GM23338 (cell line): ENCODE data around the gene VGLL4. TPM values are rescaled to one million over a fixed set of nuclear protein-coding genes. Genes with fewer than 3 reads are reported as not detected.

Experiments used
- ATAC-seq: fragments of 200-7000 bp; cut with Tn5 transposase; 3 replicates; pipeline ENCODE4 v1.9.1; 2020
- DNase-seq: peaks from one replicate; pipeline ENCODE4 v3.0.0-alpha.2; 2015; ENCODE audit warnings: low spot score
- H2AFZ ChIP-seq: fragments of 200-600 bp; sonication (generic); 2 replicates; pipeline ENCODE4 v1.8.0; 2016; ENCODE audit warnings: antibody characterized with exemption, mild to moderate bottlenecking, moderate library complexity
- H3F3A ChIP-seq: fragments of 200-600 bp; sonication (generic); replicated peaks from 2 replicates; pipeline ENCODE4 v1.8.0; 2017; ENCODE audit warnings: antibody characterized with exemption, mixed run types, low read depth
- H3K27ac ChIP-seq: fragments of 200-600 bp; sonication (generic); 2 replicates; pipeline ENCODE4 v1.6.1; 2016; ENCODE audit warnings: low read depth
- H3K27me3 ChIP-seq: fragments of 200-600 bp; sonication (generic); 2 replicates; pipeline ENCODE4 v1.8.0; 2016; ENCODE audit warnings: mild to moderate bottlenecking, mixed run types, moderate library complexity; ENCODE audit not compliant: insufficient read depth
- H3K36me3 ChIP-seq: fragments of 200-600 bp; sonication (generic); 2 replicates; pipeline ENCODE4 v1.8.0; 2016; ENCODE audit warnings: mild to moderate bottlenecking; ENCODE audit not compliant: insufficient read depth
- H3K4me1 ChIP-seq: fragments of 200-600 bp; sonication (generic); 2 replicates; pipeline ENCODE4 v1.8.0; 2016; ENCODE audit warnings: mild to moderate bottlenecking, moderate library complexity; ENCODE audit not compliant: insufficient read depth
- H3K4me2 ChIP-seq: fragments of 200-600 bp; sonication (generic); 2 replicates; pipeline ENCODE4 v1.7.1; 2017; ENCODE audit warnings: mixed run types
- H3K4me3 ChIP-seq: fragments of 200-600 bp; sonication (generic); 2 replicates; pipeline ENCODE4 v1.6.1; 2016; ENCODE audit warnings: mixed run types
- H3K79me2 ChIP-seq: fragments of 200-600 bp; sonication (generic); replicated peaks from 2 replicates; pipeline ENCODE4 v1.8.0; 2017; ENCODE audit warnings: mild to moderate bottlenecking; ENCODE audit not compliant: insufficient read depth
- H3K9me2 ChIP-seq: fragments of 200-600 bp; sonication (generic); 2 replicates; pipeline ENCODE4 v1.8.0; 2017; ENCODE audit not compliant: insufficient read depth
- H4K20me1 ChIP-seq: fragments of 200-600 bp; sonication (generic); replicated peaks from 2 replicates; pipeline ENCODE4 v1.8.0; 2017; ENCODE audit warnings: mild to moderate bottlenecking; ENCODE audit not compliant: insufficient read depth
- H3K27ac Mint-ChIP-seq: 2 replicates; pipeline ENCODE4 v1.8.0; 2020; ENCODE audit warnings: inconsistent platforms, mild to moderate bottlenecking, moderate library complexity, mixed read lengths
- H3K27me3 Mint-ChIP-seq: 3 replicates; pipeline ENCODE4 v1.8.0; 2022; ENCODE audit warnings: low read depth, mild to moderate bottlenecking, moderate library complexity, mixed read lengths, inconsistent platforms; ENCODE audit not compliant: insufficient read depth, poor library complexity
- H3K36me3 Mint-ChIP-seq: 3 replicates; pipeline ENCODE4 v1.8.0; 2021; ENCODE audit warnings: low read depth, mild to moderate bottlenecking, inconsistent platforms, moderate library complexity, mixed read lengths
- H3K4me1 Mint-ChIP-seq: 3 replicates; pipeline ENCODE4 v1.8.0; 2020; ENCODE audit warnings: mild to moderate bottlenecking, inconsistent platforms, mixed read lengths
- H3K4me3 Mint-ChIP-seq: 3 replicates; pipeline ENCODE4 v1.8.0; 2021; ENCODE audit warnings: moderate library complexity, mild to moderate bottlenecking, inconsistent platforms, mixed read lengths
- H3K9me3 Mint-ChIP-seq: 3 replicates; pipeline ENCODE4 v1.8.0; 2020; ENCODE audit warnings: moderate library complexity, mild to moderate bottlenecking, inconsistent platforms, mixed read lengths
- CREB1 ChIP-seq: fragments of 250-450 bp; sonication (Bioruptor Pico); IDR thresholded peaks from 2 replicates; pipeline ENCODE4 v1.5.0; 2020; ENCODE audit warnings: low read depth, mild to moderate bottlenecking, moderate library complexity
- JUNB ChIP-seq: IDR thresholded peaks from one replicate; pipeline ENCODE4 v1.6.1; 2016; ENCODE audit warnings: antibody characterized with exemption; ENCODE audit not compliant: unreplicated experiment
- NANOG ChIP-seq: IDR thresholded peaks from 2 replicates; pipeline ENCODE4 v1.6.1; 2016; ENCODE audit warnings: antibody characterized with exemption, borderline replicate concordance
- POLR2AphosphoS5 ChIP-seq: IDR thresholded peaks from 2 replicates; pipeline ENCODE4 v1.6.1; 2016; ENCODE audit warnings: antibody characterized with exemption, low read depth
- STAT1 ChIP-seq: IDR thresholded peaks from one replicate; pipeline ENCODE4 v1.6.1; 2016; ENCODE audit warnings: antibody characterized with exemption; ENCODE audit not compliant: unreplicated experiment
- ZNF114 ChIP-seq: fragments of 250-450 bp; sonication (Bioruptor Pico); IDR thresholded peaks from 2 replicates; pipeline ENCODE4 v1.5.0; 2020; ENCODE audit warnings: mild to moderate bottlenecking, moderate library complexity
- ZNF331 ChIP-seq: fragments of 250-450 bp; sonication (Bioruptor Pico); IDR thresholded peaks from 2 replicates; pipeline ENCODE4 v1.5.0; 2020; ENCODE audit warnings: low read depth, mild to moderate bottlenecking, moderate library complexity
- ZNF462 ChIP-seq: fragments of 250-450 bp; sonication (Bioruptor Pico); IDR thresholded peaks from 2 replicates; pipeline ENCODE4 v1.5.0; 2020; ENCODE audit warnings: mild to moderate bottlenecking, moderate library complexity
- polyA plus RNA-seq: library from polyadenylated mRNA; unstranded; fragments of >200 nt; fragmentation: Nextera tagmentation; extraction: Ambion mirVana; gene quantifications from 2 replicates; pipeline ENCODE4 v1.2.1, GENCODE V29; 2016
- total RNA-seq: library from RNA; depleted of rRNA; stranded (reverse); fragments of >200 nt; shearing (Covaris generic); gene quantifications from 2 replicates; pipeline ENCODE4 v1.2.3, GENCODE V29; 2014
- TF ChIP-seq, protein P1 (sequence below), 2 experiments: fragments of 200-600 bp in 1 of 2; sonication (generic) in 1 of 2; conservative IDR thresholded peaks; 2 replicates each; pipeline versions ENCODE4 v1.5.1 to v1.6.1; 2016 to 2017; ENCODE audit warnings: antibody characterized with exemption in 2 of 2, low read depth in 2 of 2, mild to moderate bottlenecking in 2 of 2, moderate library complexity in 1 of 2

The VGLL4 gene
- total and polyA plus RNA-seq, 2 experiments from 2014 or later, result 20.8 to 45.9 TPM

- no peak overlapping the region for H2AFZ ChIP-seq
- H3K27ac Mint-ChIP-seq, result peak overlapping the region; percentile 49; the same call in 1 of the 2 replicates
- ATAC-seq (peak; percentile 39), DNase-seq (no peak)
- H3K9me3 Mint-ChIP-seq, result no peaks in the 10 kb centered on the region
- H3F3A ChIP-seq, result no peaks in the 10 kb centered on the region
- H3K4me2 ChIP-seq, result no peak overlapping the region
- peaks cover 55% of the 10 kb centered on the region for H3K79me2 ChIP-seq
- H3K27me3 ChIP-seq, result no peaks in the 10 kb centered on the region
- no peak overlapping the region for H3K4me3 ChIP-seq
- H3K4me1 ChIP-seq, result peaks cover 5% of the 10 kb centered on the region
- peaks cover 20% of the 10 kb centered on the region; the same call in 1 of the 2 replicates for H4K20me1 ChIP-seq
- peaks cover 8% of the 10 kb centered on the region for H3K27me3 Mint-ChIP-seq
- no peak overlapping the region for H3K4me3 Mint-ChIP-seq
- no peak overlapping the region for H3K27ac ChIP-seq
- peaks cover 11% of the 10 kb centered on the region for H3K4me1 Mint-ChIP-seq
- no peaks in the 10 kb centered on the region for H3K36me3 ChIP-seq
- peaks cover 11% of the 10 kb centered on the region; the same call in 2 of the 3 replicates for H3K36me3 Mint-ChIP-seq
- TF ChIP-seq CREB1, result no peak
- no peak for TF ChIP-seq STAT1
- TF ChIP-seq ZNF462 (CRISPR knock-in tag), result no peak
- no peak for TF ChIP-seq ZNF114 (CRISPR knock-in tag)
- TF ChIP-seq ZNF331, result no peak
- no peak for TF ChIP-seq JUNB
- no peak for TF ChIP-seq NANOG
- TF ChIP-seq, protein P1, sequence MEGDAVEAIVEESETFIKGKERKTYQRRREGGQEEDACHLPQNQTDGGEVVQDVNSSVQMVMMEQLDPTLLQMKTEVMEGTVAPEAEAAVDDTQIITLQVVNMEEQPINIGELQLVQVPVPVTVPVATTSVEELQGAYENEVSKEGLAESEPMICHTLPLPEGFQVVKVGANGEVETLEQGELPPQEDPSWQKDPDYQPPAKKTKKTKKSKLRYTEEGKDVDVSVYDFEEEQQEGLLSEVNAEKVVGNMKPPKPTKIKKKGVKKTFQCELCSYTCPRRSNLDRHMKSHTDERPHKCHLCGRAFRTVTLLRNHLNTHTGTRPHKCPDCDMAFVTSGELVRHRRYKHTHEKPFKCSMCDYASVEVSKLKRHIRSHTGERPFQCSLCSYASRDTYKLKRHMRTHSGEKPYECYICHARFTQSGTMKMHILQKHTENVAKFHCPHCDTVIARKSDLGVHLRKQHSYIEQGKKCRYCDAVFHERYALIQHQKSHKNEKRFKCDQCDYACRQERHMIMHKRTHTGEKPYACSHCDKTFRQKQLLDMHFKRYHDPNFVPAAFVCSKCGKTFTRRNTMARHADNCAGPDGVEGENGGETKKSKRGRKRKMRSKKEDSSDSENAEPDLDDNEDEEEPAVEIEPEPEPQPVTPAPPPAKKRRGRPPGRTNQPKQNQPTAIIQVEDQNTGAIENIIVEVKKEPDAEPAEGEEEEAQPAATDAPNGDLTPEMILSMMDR (conservative IDR thresholded peaks at IDR 0.05; ENCODE audit: low read depth in 2 of 2), result no peak
- no peak for TF ChIP-seq POLR2AphosphoS5
- peaks cover 6% of the 10 kb centered on the region; the same call in 1 of the 2 replicates for H3K9me2 ChIP-seq
Observed at GRCh38 chr3:11576453-11576852, 67.3 kb downstream of the VGLL4 start.
